ENCODE results near the gene BTF3. TPM values are rescaled to one million over a fixed set of nuclear protein-coding genes. Genes with fewer than 3 reads are reported as not detected.

The BTF3 gene
- total and polyA plus RNA-seq, 2 of the 13 experiments (the other 11 are each of a cell fraction or from before 2014, with no cell fraction given) = 557 to 698 TPM

DNA sequence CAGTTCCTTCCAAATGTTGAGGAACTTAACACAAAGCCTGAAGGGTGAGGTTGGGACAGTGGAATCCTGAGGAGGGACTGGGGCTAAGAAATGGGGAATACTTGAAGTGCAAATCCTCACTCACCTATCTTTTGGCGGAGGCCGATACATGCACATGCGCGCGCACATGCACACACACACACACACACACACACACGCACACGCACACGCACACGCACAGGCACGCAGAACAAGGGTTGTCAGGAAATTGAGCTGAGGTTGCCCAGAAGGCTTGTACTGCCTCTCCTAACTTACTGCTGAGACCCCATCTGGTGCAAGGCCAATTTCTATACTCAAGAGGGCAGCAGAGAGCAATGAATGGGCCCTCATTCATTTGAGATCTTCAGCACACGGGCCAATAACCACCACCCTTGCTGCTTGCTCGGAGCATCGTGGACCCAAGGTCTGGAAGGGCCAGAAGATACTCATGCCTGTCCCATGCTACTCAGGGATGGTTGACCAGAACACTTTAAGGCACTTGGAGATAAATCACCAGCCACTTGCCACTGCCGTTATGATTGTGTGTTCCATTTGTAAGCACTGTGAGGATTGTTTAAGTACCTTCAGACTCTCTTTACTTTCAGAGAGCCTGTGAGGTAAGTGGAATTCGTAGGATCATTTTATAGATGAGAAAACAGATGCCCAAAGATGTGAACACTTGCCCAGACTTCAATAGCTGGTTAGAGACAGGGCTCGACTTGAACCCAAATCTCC is 21.5 kb downstream of the BTF3 start (continued):
- TF ChIP-seq, protein P1, sequence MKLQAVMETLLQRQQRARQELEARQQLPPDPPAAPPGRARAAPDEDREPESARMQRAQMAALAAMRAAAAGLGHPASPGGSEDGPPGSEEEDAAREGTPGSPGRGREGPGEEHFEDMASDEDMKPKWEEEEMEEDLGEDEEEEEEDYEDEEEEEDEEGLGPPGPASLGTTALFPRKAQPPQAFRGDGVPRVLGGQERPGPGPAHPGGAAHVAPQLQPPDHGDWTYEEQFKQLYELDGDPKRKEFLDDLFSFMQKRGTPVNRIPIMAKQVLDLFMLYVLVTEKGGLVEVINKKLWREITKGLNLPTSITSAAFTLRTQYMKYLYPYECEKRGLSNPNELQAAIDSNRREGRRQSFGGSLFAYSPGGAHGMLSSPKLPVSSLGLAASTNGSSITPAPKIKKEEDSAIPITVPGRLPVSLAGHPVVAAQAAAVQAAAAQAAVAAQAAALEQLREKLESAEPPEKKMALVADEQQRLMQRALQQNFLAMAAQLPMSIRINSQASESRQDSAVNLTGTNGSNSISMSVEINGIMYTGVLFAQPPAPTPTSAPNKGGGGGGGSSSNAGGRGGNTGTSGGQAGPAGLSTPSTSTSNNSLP (IDR thresholded peaks at IDR 0.05; ENCODE audit: low read depth, low read length) = 0 out of 2 replicates have a peak, but pooled peaks have one; percentile 27
- TF ChIP-seq ZBTB20 (CRISPR knock-in tag; IDR thresholded peaks at IDR 0.05; ENCODE audit: borderline replicate concordance, low read depth) (no peak), SMC3 (IDR thresholded peaks at IDR 0.05; ENCODE audit: low read length) (peak; percentile 80), PCBP2 (optimal IDR thresholded peaks at IDR 0.05; ENCODE audit: low read depth, low read length, poor library complexity, severe bottlenecking) (no peak), FOSL1 (CRISPR knock-in tag; IDR thresholded peaks at IDR 0.05; ENCODE audit: borderline replicate concordance) (no peak), HES4 (CRISPR knock-in tag; IDR thresholded peaks at IDR 0.05; ENCODE audit: borderline replicate concordance) (no peak), PTBP1 (IDR thresholded peaks at IDR 0.05; ENCODE audit: low read depth, low read length, poor library complexity, severe bottlenecking) (no peak), REXO4 (CRISPR knock-in tag; IDR thresholded peaks at IDR 0.05; ENCODE audit: borderline replicate concordance) (no peak), CENPX (CRISPR knock-in tag; IDR thresholded peaks at IDR 0.05) (no peak)
- TF ChIP-seq, protein P2, sequence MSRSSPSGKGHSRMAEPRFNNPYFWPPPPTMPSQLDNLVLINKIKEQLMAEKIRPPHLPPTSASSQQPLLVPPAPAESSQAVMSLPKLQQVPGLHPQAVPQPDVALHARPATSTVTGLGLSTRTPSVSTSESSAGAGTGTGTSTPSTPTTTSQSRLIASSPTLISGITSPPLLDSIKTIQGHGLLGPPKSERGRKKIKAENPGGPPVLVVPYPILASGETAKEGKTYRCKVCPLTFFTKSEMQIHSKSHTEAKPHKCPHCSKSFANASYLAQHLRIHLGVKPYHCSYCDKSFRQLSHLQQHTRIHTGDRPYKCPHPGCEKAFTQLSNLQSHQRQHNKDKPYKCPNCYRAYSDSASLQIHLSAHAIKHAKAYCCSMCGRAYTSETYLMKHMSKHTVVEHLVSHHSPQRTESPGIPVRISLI (CRISPR knock-in tag; IDR thresholded peaks at IDR 0.05; ENCODE audit: borderline replicate concordance) = no peak
- TF ChIP-seq, protein P3, sequence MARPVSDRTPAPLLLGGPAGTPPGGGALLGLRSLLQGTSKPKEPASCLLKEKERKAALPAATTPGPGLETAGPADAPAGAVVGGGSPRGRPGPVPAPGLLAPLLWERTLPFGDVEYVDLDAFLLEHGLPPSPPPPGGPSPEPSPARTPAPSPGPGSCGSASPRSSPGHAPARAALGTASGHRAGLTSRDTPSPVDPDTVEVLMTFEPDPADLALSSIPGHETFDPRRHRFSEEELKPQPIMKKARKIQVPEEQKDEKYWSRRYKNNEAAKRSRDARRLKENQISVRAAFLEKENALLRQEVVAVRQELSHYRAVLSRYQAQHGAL (CRISPR knock-in tag; IDR thresholded peaks at IDR 0.05; ENCODE audit: not compliant biosample characterization) = no peak
- TF ChIP-seq, protein P4, sequence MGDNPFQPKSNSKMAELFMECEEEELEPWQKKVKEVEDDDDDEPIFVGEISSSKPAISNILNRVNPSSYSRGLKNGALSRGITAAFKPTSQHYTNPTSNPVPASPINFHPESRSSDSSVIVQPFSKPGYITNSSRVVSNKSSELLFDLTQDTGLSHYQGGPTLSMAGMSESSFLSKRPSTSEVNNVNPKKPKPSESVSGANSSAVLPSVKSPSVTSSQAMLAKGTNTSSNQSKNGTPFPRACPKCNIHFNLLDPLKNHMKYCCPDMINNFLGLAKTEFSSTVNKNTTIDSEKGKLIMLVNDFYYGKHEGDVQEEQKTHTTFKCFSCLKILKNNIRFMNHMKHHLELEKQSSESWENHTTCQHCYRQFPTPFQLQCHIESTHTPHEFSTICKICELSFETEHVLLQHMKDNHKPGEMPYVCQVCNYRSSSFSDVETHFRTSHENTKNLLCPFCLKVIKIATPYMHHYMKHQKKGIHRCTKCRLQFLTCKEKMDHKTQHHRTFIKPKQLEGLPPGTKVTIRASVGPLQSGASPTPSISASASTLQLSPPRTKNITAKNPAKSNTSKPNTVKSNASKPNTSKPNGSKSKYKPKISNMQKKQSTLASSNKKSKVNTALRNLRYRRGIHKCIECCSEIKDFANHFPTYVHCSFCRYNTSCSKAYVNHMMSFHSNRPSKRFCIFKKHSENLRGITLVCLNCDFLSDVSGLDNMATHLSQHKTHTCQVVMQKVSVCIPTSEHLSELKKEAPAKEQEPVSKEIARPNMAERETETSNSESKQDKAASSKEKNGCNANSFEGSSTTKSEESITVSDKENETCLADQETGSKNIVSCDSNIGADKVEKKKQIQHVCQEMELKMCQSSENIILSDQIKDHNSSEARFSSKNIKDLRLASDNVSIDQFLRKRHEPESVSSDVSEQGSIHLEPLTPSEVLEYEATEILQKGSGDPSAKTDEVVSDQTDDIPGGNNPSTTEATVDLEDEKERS (CRISPR knock-in tag; IDR thresholded peaks at IDR 0.05) = no peak
- TF ChIP-seq, protein P5, sequence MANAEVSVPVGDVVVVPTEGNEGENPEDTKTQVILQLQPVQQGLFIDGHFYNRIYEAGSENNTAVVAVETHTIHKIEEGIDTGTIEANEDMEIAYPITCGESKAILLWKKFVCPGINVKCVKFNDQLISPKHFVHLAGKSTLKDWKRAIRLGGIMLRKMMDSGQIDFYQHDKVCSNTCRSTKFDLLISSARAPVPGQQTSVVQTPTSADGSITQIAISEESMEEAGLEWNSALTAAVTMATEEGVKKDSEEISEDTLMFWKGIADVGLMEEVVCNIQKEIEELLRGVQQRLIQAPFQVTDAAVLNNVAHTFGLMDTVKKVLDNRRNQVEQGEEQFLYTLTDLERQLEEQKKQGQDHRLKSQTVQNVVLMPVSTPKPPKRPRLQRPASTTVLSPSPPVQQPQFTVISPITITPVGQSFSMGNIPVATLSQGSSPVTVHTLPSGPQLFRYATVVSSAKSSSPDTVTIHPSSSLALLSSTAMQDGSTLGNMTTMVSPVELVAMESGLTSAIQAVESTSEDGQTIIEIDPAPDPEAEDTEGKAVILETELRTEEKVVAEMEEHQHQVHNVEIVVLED (CRISPR knock-in tag; IDR thresholded peaks at IDR 0.05; ENCODE audit: borderline replicate concordance) = peak; percentile 85
- TF ChIP-seq, protein P6, sequence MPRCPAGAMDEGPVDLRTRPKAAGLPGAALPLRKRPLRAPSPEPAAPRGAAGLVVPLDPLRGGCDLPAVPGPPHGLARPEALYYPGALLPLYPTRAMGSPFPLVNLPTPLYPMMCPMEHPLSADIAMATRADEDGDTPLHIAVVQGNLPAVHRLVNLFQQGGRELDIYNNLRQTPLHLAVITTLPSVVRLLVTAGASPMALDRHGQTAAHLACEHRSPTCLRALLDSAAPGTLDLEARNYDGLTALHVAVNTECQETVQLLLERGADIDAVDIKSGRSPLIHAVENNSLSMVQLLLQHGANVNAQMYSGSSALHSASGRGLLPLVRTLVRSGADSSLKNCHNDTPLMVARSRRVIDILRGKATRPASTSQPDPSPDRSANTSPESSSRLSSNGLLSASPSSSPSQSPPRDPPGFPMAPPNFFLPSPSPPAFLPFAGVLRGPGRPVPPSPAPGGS (CRISPR knock-in tag; IDR thresholded peaks at IDR 0.05) = no peak
